CD4-positive, alpha-beta T cell treated with Interleukin-17A for 1 hour (primary cell): ENCODE data around the gene PLXND1.
"Not testable (repeated sequence)": the region's sequence is repeated elsewhere in the genome, so short reads cannot be mapped to it uniquely, and the experiment has no call there.

Experiments used
- DNase-seq: peaks from one replicate; pipeline ENCODE4 v3.0.0-alpha.2; 2020

Gene PLXND1

GRCh38 chr3:129520960-129521359 lies 85.5 kb downstream of the PLXND1 start:
- no peak for DNase-seq

- no peak for DNase-seq
Observed at GRCh38 chr3:129519896-129520715, 86.4 kb downstream of the PLXND1 start.

- no peak for DNase-seq
Observed at GRCh38 chr3:129519449-129519848, 87.0 kb downstream of the PLXND1 start.

- no peak for DNase-seq
Observed at GRCh38 chr3:129518581-129518980, 87.9 kb downstream of the PLXND1 start.

GRCh38 chr3:129518038-129518561 lies 88.4 kb downstream of the PLXND1 start:
- DNase-seq: no peak

- no peak for DNase-seq
Observed at GRCh38 chr3:129517516-129517915, 89.0 kb downstream of the PLXND1 start.

- not testable (repeated sequence) for DNase-seq
Observed at GRCh38 chr3:129515821-129516432, 90.5 kb downstream of the PLXND1 start.

GRCh38 chr3:129515108-129515820 lies 91.2 kb downstream of the PLXND1 start:
- not testable (repeated sequence) for DNase-seq

GRCh38 chr3:129514563-129514962 lies 91.9 kb downstream of the PLXND1 start:
- DNase-seq: no peak

- DNase-seq: no peak
Observed at GRCh38 chr3:129514110-129514509, 92.4 kb downstream of the PLXND1 start.

GRCh38 chr3:129513705-129514104 lies 92.8 kb downstream of the PLXND1 start:
- no peak for DNase-seq

GRCh38 chr3:129512595-129512994 lies 93.9 kb downstream of the PLXND1 start:
- DNase-seq: no peak

GRCh38 chr3:129507181-129507831 lies 99.2 kb downstream of the PLXND1 start:
- no peak for DNase-seq

- DNase-seq: no peak
Observed at GRCh38 chr3:129506231-129506742, 100.2 kb downstream of the PLXND1 start.

GRCh38 chr3:129505341-129505740 lies 101.1 kb downstream of the PLXND1 start:
- DNase-seq: no peak
